Stimulated activated CD4-positive, alpha-beta T cell treated with anti-CD3 and anti-CD28 coated beads, Interleukin-4, amount 100 ng/mL, for 24 hours (primary cell): Measurements from ENCODE around the gene SIK3.

Source experiments
- DNase-seq: peaks from one replicate; pipeline ENCODE4 v3.0.0-alpha.2; 2020

The SIK3 gene

GRCh38 chr11:116888884-116889549, 209.2 kb downstream of the SIK3 start:
- no peak for DNase-seq

DNA sequence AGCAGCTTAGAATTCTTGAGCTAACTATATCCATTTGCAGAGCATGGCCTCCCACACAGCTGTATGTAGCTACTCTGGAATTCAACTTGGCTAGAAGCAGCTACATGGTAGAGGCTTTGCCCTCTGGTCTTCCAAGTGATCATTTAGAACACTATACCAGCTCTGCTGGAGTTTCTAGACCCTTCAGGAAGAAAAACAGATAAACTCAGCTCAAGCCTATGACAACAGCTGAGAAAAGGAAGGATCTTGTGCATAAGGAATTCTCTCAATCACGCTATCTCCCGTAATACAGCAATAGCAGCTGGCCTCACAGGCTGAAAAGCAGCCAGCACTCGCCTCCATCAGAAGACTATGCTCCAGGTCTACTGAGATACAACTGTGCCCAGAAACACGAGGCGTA, 210.2 kb downstream of the SIK3 start:
- DNase-seq = no peak

DNA sequence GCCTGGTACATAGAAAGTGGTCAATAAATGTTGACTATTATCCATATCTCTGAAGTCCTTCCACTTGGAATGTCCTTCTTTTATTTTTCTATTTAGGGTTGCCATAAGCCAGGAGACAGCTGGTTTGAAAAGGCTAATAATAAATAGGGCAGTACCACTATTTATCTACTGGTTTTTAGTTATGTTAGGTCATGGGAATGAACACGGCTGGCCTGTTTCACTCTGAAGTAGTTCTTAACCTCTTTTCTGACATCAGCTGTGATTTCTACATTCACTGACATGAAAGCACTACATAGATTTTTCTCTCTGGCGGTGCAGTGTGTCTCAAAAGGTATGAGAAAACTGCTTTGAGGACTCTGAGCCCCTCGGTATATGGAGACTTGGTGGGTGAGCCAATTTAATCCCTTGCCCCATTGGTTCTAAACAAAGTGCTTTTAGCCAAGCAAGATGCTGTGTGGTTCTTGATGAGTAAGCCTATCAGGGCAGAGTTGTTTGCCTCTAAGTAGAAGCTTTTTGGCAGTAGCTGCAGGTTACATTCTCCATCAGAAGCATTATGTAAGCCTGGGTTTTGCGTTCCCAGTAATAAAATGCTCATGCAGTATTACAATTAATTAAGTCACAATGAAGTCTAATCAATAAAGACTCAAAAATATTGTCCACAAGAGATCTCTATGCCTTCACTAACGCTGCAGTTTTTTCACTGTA, 212.1 kb downstream of the SIK3 start:
- DNase-seq = no peak

- peak; percentile 13 for DNase-seq
Observed at GRCh38 chr11:116882386-116882785, 215.8 kb downstream of the SIK3 start.

GRCh38 chr11:116881143-116881542, 217.1 kb downstream of the SIK3 start:
- DNase-seq = no peak

DNA sequence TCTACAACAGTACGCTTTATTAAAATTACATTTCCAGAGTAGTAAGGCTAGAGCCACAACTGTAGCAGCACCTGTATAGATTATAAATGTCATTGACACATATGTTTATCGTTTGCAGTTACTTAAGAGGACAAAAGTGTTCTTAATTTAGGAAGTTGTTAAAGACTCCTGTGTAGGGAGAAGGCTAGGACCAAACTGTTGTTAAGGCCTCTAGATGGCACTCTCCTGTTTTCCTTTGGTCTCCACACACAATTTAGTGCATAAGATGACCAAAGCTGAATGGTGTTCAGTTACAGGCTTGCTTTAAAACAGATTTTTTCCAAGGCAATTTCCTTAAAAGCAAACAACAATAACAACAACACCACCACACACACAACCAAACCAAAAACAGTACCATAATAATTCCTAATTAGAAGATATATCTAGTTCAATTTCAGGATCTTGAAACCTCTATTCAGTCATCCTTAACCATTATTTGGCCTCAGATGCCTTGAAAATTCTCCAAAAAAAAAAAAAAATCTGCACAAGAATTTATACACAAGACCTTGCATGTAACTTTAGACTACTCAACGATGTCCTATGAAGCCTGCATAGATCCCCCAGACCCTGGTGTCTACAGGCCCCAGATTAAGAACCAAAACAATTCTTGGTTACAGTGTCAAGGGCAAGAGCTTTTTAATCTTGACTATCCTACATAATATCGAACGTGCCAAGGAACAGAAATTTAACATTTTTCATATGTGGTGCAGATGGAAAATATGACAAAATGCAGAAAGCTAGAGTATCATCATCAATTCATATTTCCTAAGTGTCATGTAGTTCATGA, 218.2 kb downstream of the SIK3 start:
- DNase-seq = peak; percentile 31

DNA sequence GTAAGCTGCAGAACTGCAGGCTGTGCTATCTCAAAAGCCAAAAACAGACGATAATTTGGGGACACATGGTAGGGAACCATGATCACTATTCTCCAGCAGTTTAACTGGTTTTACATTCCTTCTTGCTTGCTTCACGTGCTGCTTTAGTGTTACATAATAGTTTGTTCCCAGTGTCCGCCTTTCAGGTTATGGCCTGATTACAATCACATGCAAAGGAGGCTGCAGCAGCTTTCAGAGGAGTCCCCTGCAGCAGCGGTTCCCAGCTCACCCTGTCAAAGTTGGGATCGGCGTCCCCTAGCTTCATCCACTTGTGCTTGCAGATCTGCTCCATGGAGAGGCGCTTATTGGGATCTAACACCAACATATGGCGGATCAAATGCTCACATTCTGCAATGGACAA, 221.6 kb downstream of the SIK3 start:
- DNase-seq = no peak

DNA sequence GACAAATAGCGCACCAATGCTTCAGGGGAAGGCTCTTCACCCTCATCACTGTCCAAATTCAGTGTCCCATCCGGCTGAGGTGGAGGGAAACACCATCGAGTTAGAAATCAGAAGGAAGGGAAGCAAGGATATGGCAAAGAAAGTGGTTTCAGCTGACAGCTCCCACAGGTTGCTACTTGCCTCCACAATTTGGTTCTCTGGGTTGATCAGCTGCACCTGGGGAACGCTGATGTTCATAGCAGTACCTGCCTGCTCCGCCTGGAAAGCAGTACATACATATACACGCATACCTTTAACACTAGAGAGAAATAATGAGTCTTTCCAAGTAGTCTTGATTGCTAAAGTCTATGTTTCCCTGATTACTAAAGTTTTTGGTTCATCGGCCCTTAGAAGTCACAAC, 223.0 kb downstream of the SIK3 start:
- no peak for DNase-seq

- no peak for DNase-seq
Observed at GRCh38 chr11:116874251-116874650, 224.0 kb downstream of the SIK3 start.

DNA sequence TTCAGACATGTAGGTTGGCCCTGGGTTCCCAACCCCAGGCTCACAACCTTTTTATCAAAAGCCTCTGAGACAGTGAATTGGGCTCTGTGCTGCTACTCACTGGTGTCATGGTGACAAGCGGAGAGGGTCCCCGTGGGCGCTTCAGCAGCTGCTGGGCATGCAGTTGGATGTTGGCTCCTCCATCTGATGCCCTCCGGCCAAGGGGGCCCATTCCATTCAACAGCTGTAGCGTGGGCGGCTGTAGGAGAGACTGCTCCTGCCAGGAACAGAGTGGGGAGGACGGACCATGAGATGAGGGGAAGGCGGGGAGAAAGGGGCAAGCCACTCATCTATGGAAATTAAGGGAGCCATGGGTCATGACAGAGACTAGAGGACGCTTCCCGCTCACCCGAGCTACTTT, 224.8 kb downstream of the SIK3 start:
- no peak for DNase-seq

DNA sequence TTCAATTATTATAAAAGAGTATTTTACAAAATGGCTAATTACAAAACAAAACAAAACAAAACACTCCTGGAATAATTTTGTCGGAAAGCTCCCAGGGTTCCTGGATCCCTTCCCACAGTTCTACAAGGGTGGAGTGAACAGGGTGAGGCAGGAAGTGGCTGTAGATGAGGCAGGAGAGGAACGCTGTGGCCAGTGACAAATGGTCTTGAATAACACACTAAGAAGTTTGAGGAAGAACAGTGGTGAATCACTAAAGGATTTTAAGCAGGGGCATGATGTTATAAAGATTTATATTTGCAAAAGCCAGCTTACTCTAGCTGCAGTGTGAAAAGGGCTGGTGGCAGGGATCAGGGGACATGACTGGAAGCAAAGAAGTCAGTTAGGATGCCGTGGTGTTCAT, 227.0 kb downstream of the SIK3 start:
- no peak for DNase-seq

DNA sequence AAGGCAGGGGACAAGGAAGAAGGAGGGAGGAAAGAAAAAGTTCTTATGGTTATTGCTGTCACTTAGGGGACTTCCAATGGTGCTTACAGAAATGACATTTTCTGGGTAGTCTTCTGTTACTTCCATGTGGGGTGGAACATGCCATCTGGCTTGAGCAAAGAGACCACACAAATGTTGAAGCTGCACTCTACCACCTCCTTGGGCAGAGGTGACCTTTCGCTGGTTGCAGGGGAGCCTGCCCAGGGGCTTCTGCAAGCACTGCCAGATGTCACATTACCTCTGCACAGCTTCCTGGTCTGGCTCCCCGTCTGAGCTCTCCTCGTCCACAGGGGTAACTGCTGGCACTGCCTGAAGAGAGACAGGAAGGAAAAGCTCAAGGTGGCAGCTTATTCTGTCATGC, 228.2 kb downstream of the SIK3 start:
- DNase-seq = no peak

DNA sequence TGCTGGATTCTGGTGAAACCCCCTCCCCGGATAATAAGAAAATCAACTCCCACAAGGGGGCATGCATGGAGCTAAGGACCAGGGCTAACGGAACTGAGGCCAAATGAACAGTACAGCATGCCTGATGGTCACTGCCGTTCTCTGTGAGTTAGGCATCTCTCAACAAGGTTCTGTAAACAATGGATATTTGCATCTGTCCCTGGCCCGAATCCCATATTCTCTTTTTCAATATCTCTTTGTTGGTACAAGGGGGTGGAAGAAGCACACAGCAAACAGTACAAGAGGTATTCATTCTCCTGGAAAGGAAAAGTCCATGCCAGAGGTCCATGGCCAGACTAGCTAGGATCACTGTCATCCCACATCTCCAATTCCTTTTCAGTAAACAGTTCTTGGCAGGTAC, 228.6 kb downstream of the SIK3 start:
- DNase-seq = no peak

GRCh38 chr11:116868066-116868465, 230.2 kb downstream of the SIK3 start:
- DNase-seq = no peak

- no peak for DNase-seq
Observed at GRCh38 chr11:116867619-116868018, 230.6 kb downstream of the SIK3 start.

- DNase-seq = no peak
Observed at GRCh38 chr11:116866804-116867455, 231.3 kb downstream of the SIK3 start.

DNA sequence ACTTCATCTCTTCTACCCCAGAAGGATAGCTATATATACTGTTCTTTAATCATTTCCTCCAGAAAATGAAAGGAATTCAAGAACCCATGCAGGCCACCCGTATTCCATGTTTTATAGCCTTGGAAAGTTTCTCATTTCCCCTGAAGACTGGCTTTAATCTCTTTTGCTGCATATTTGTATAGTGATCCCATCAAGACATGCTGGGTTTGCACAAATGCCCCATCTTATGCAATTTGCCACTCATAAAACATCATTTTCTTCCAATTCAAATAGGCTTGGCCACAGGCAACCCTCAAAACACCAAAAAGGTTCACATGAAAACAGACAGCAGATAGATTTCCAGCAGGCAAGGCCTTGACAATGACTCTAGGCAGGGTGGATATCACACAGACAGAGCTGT, 232.5 kb downstream of the SIK3 start:
- no peak for DNase-seq

- no peak for DNase-seq
Observed at GRCh38 chr11:116864531-116864930, 233.7 kb downstream of the SIK3 start.

DNA sequence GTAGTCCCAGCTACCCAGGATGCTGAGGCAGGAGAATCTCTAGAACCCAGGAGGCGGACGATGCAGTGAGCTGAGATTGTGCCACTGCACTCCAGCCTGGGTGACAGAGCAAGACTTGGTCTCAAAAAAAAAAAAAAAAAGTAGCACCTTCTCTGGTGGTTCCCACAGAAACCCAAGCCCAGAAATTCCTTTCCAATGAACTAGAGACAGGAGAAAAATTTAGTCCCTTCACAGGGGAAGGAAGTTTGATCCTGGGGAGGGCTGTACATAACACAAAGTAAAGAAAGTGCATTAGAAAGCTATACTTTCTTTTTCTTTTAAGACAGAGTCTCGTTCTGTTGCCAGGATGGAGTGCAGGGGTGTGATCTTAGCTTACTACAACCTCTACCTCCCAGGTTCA, 235.3 kb downstream of the SIK3 start:
- DNase-seq = no peak

- DNase-seq = no peak
Observed at GRCh38 chr11:116862185-116862584, 236.0 kb downstream of the SIK3 start.

- DNase-seq = no peak
Observed at GRCh38 chr11:116861539-116861938, 236.7 kb downstream of the SIK3 start.

- DNase-seq = no peak
Observed at GRCh38 chr11:116860303-116860702, 237.9 kb downstream of the SIK3 start.

DNA sequence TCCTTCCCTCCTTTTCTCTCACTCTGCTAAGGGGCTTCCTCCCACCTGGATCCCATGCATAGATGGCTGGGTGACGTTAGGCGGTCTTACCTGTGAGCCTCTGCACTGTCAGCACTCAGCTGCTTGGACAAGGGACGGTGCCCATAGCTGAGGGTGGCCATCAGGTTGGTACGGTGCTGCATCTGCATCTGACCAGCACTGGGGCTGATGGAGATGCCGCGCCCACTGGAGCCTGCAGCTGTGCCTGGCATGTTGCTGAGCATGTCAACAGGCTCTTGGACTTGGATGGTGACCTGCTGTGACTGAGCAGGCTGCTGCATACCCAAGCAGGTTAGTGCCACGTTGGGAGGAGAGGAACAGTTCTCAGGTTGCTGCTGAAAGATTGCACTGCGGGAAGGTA, 239.1 kb downstream of the SIK3 start:
- DNase-seq = no peak

- no peak for DNase-seq
Observed at GRCh38 chr11:116857936-116858335, 240.3 kb downstream of the SIK3 start.
